Measurements from ENCODE around the gene PEX3.

DNA sequence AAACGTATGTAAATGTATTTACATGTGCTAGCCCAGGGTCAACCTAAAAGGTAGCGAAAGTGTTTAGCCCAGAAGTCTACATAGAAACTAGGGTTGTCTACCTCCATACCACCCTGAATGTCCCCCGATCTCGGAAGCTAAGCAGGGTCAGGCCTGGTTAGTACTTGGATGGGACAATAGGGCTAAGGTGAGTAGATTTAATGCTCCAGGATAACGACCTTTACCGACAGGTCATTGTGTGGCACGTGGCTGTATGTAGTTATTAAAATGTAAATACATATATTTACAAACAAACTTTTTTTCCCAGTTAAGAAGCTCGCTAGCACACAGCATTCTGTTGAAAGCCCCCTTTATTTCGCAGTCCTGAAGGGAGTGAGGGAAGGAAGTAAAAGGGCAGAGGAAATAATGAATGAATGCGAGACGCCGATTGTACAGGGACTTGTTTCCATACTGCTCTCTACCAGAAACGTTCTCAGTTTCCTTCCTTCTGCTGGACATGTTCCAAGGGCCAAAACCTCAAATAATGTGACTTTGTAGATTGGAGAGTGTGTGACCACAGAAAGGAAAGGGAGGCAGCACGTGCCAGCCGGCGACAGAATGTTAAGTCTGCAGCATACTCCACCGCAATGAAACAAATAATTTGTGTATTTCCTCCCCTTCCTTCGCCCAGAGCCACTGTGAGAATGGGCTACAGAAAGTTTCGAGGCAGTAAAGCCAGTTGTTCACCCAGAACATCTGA is 722 bp upstream of the PEX3 start:
- TF ChIP-seq CTCF (IDR thresholded peaks at IDR 0.05; ENCODE audit: low read length) = no peak
- no peak for TF ChIP-seq EZH2 (optimal IDR thresholded peaks at IDR 0.05; ENCODE audit: low read depth, low read length)
- TF ChIP-seq EZH2phosphoT487 (IDR thresholded peaks at IDR 0.05; ENCODE audit: low read length) = no peak

All from MM.1S (cell line).